SU-DHL-6 (cell line): Measurements from ENCODE around the gene ACOX3.

Experiments
- H2AFZ ChIP-seq: fragments of 200-600 bp; sonication (generic); 2 replicates; pipeline ENCODE4 v1.6.1; 2014; ENCODE audit warnings: low read depth, mild to moderate bottlenecking, moderate library complexity, mixed read lengths, antibody characterized with exemption, low read length; ENCODE audit not compliant: severe bottlenecking
- H3F3A ChIP-seq: fragments of 200-600 bp; shearing (Covaris generic); 2 replicates; pipeline ENCODE4 v1.6.0; 2016; ENCODE audit warnings: antibody characterized with exemption, mild to moderate bottlenecking; ENCODE audit not compliant: insufficient read depth
- H3K27ac ChIP-seq: fragments of 200-600 bp; sonication (generic); 2 replicates; pipeline ENCODE4 v1.5.1; 2016; ENCODE audit warnings: low read depth, mild to moderate bottlenecking, low read length, moderate library complexity, mixed read lengths
- H3K27me3 ChIP-seq: fragments of 200-600 bp; sonication (generic), shearing (Covaris generic); 2 replicates; pipeline ENCODE4 v1.6.0; 2014; ENCODE audit warnings: mild to moderate bottlenecking, low read length
- H3K36me3 ChIP-seq: fragments of 200-600 bp; sonication (generic); 2 replicates; pipeline ENCODE4 v1.6.1; 2014; ENCODE audit warnings: mild to moderate bottlenecking, low read length, mixed read lengths
- H3K4me2 ChIP-seq: fragments of 300-600, 200-600 bp; shearing (Covaris generic), sonication (generic); 2 replicates; pipeline ENCODE4 v1.6.0; 2014; ENCODE audit warnings: low read length, low read depth, mild to moderate bottlenecking; ENCODE audit not compliant: poor library complexity, severe bottlenecking
- H3K4me3 ChIP-seq: fragments of 200-600 bp; sonication (generic); 2 replicates; pipeline ENCODE4 v1.5.1; 2014; ENCODE audit warnings: antibody characterized with exemption, low read length, mild to moderate bottlenecking, mixed read lengths; ENCODE audit not compliant: insufficient read depth, poor library complexity, severe bottlenecking
- H3K79me2 ChIP-seq: fragments of 200-600 bp; sonication (generic); 2 replicates; pipeline ENCODE4 v1.6.1; 2014; ENCODE audit warnings: mild to moderate bottlenecking, low read length, moderate library complexity; ENCODE audit not compliant: insufficient read depth
- H3K9ac ChIP-seq: fragments of 200-600 bp; sonication (generic); 2 replicates; pipeline ENCODE4 v1.7.0; 2014; ENCODE audit warnings: mild to moderate bottlenecking, low read length
- H3K9me2 ChIP-seq: fragments of 200-600 bp; sonication (generic); replicated peaks from 2 replicates; pipeline ENCODE4 v1.6.1; 2014; ENCODE audit warnings: low read length; ENCODE audit not compliant: insufficient read depth
- H3K9me3 ChIP-seq: fragments of 200-600 bp; sonication (generic); 2 replicates; pipeline ENCODE4 v1.6.1; 2014; ENCODE audit warnings: low read length, mixed read lengths; ENCODE audit not compliant: insufficient read depth
- H4K20me1 ChIP-seq: fragments of 200-600 bp; sonication (generic); 2 replicates; pipeline ENCODE4 v1.6.1; 2014; ENCODE audit warnings: low read depth, mild to moderate bottlenecking, antibody characterized with exemption, low read length, moderate library complexity, mixed read lengths
- CTCF ChIP-seq: fragments of 200-600 bp; sonication (generic); IDR thresholded peaks from one replicate; pipeline ENCODE4 v1.5.1; 2017; ENCODE audit warnings: antibody characterized with exemption, mild to moderate bottlenecking, low read length, moderate library complexity; ENCODE audit not compliant: insufficient read depth, poor library complexity, severe bottlenecking
- EZH2phosphoT487 ChIP-seq: fragments of 200-600 bp; sonication (generic), shearing (Covaris generic); conservative IDR thresholded peaks from 2 replicates; pipeline ENCODE4 v1.6.1; 2018; ENCODE audit warnings: mild to moderate bottlenecking, antibody characterized with exemption, low read length, moderate library complexity, mixed read lengths

ACOX3 gene

GRCh38 chr4:8373973-8374545 is 66.5 kb downstream of the ACOX3 start:
- Histone ChIP-seq H3K4me3 (no peak overlapping the region), H3K27ac (no peak overlapping the region), H3K27me3 (no peaks in the 10 kb centered on the region), H3F3A (no peaks in the 10 kb centered on the region), H3K79me2 (no peaks in the 10 kb centered on the region), H4K20me1 (no peaks in the 10 kb centered on the region), H3K4me2 (no peak overlapping the region), H3K36me3 (no peaks in the 10 kb centered on the region), H3K9ac (no peak overlapping the region), H3K9me3 (no peaks in the 10 kb centered on the region), H2AFZ (no peak overlapping the region), H3K9me2 (no peaks in the 10 kb centered on the region)
- no peak for TF ChIP-seq EZH2phosphoT487
- TF ChIP-seq CTCF = no peak

DNA sequence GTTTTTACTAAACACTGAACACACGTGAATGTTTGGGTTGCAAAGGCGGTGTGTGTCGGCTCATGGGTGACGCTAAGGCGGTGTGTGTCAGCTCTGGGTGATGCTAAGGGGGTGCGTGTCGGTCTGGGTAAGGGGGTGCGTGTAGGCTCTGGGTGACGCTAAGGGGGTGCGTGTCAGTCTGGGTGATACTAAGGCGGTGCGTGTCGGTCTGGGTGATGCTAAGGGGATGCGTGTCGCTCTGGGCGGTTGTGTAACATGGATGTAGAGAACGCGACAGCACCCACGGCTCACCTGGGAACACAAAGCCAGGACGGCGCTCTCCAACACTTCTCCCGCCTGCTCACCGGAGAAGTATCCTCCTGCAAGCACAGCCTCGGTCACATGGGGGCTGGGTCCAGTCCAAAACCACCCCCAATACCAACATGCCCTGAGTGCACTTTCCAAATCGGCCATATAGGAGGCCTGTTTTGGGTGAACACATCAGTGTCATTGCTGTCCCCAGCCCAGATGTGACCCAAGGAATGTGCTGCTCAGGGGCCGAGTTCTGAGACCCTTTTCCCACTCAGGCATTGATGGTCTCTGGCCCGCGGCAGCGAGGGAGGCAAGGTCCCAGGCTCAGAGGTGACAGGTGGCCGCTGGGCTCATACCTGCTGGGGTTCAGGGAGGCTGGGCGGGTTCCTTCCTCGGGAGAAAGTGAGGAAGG is 67.1 kb downstream of the ACOX3 start:
- Histone ChIP-seq H3K79me2 (no peaks in the 10 kb centered on the region), H3K27ac (no peak overlapping the region), H3F3A (no peaks in the 10 kb centered on the region), H3K4me2 (no peak overlapping the region), H3K4me3 (no peak overlapping the region), H3K9me2 (no peaks in the 10 kb centered on the region), H4K20me1 (no peaks in the 10 kb centered on the region), H3K27me3 (no peaks in the 10 kb centered on the region), H3K9me3 (no peaks in the 10 kb centered on the region), H2AFZ (no peak overlapping the region), H3K36me3 (no peaks in the 10 kb centered on the region), H3K9ac (no peak overlapping the region)
- TF ChIP-seq CTCF = no peak
- no peak for TF ChIP-seq EZH2phosphoT487

GRCh38 chr4:8372506-8372905 is 68.0 kb downstream of the ACOX3 start:
- no peaks in the 10 kb centered on the region for H3K9me3 ChIP-seq
- H3K4me2 ChIP-seq = no peak overlapping the region
- no peak overlapping the region for H3K27ac ChIP-seq
- H3K9ac ChIP-seq = no peak overlapping the region
- no peaks in the 10 kb centered on the region for H3K27me3 ChIP-seq
- no peaks in the 10 kb centered on the region for H3F3A ChIP-seq
- no peaks in the 10 kb centered on the region for H3K9me2 ChIP-seq
- no peaks in the 10 kb centered on the region for H4K20me1 ChIP-seq
- TF ChIP-seq EZH2phosphoT487 = no peak
- no peaks in the 10 kb centered on the region for H3K79me2 ChIP-seq
- no peaks in the 10 kb centered on the region for H3K36me3 ChIP-seq
- no peak overlapping the region for H3K4me3 ChIP-seq
- H2AFZ ChIP-seq = no peak overlapping the region

DNA sequence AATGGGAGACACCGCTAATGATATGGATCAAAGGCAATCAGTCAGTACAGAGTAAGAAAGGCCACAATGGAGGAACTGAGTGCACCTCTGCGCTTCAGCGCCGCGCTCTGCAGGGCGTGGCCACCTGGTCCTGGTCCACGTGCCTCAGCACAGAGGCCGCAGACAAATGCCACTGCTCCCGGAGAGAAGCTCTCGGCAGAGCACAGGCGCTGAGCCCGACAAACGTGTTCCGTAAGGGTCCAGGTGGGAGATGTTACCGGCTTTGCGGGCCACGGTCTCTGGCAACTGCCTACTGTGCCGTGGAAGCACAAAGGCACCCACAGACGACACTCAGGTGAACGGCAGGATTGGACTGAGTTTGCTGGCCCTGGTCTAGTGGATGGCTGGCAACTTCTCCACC is 68.9 kb downstream of the ACOX3 start:
- no peaks in the 10 kb centered on the region for H3K9me2 ChIP-seq
- H3K4me3 ChIP-seq = no peak overlapping the region
- H3K36me3 ChIP-seq = no peaks in the 10 kb centered on the region
- no peak overlapping the region for H3K4me2 ChIP-seq
- TF ChIP-seq CTCF (no peak), EZH2phosphoT487 (no peak)
- H4K20me1 ChIP-seq = no peaks in the 10 kb centered on the region
- no peak overlapping the region for H2AFZ ChIP-seq
- no peak overlapping the region for H3K27ac ChIP-seq
- no peaks in the 10 kb centered on the region for H3F3A ChIP-seq
- H3K27me3 ChIP-seq = no peaks in the 10 kb centered on the region
- H3K79me2 ChIP-seq = no peaks in the 10 kb centered on the region
- H3K9ac ChIP-seq = no peak overlapping the region
- no peaks in the 10 kb centered on the region for H3K9me3 ChIP-seq
